Calu3 (cell line): ENCODE data around the gene NFATC3. TPM values are rescaled to one million over a fixed set of nuclear protein-coding genes. Genes with fewer than 3 reads are reported as not detected.
"Not testable (repeated sequence)": the region's sequence is repeated elsewhere in the genome, so short reads cannot be mapped to it uniquely, and the experiment has no call there.

Experiments
- BruUV-seq: library from RNA; stranded (reverse); fragments of 400-500 nt; replicated peaks from 2 replicates; lab custom pipeline; 2021; lab: Mats Ljungman, UMichigan
- CTCF ChIA-PET: fragments of 300-600 bp; sonication (Branson Sonifier 250); formaldehyde crosslinking; loops from one replicate; lab custom pipeline; 2022; ENCODE audit warnings: antibody characterized with exemption; lab: Charles Lee
- DNase-seq: peaks from one replicate; pipeline ENCODE4 v3.0.0; 2022
- H3K27ac Mint-ChIP-seq: one replicate; pipeline ENCODE4 v1.8.0; 2022; ENCODE audit warnings: mixed read lengths; ENCODE audit not compliant: unreplicated experiment
- H3K27me3 Mint-ChIP-seq: one replicate; pipeline ENCODE4 v1.8.0; 2022; ENCODE audit warnings: mixed read lengths; ENCODE audit not compliant: unreplicated experiment
- H3K36me3 Mint-ChIP-seq: one replicate; pipeline ENCODE4 v1.8.0; 2022; ENCODE audit warnings: mild to moderate bottlenecking, moderate library complexity, mixed read lengths; ENCODE audit not compliant: insufficient read depth, unreplicated experiment
- H3K4me1 Mint-ChIP-seq: one replicate; pipeline ENCODE4 v1.8.0; 2022; ENCODE audit warnings: mild to moderate bottlenecking, low read depth, mixed read lengths; ENCODE audit not compliant: unreplicated experiment
- H3K4me3 Mint-ChIP-seq: one replicate; pipeline ENCODE4 v1.8.0; 2022; ENCODE audit warnings: mild to moderate bottlenecking, low read depth, moderate library complexity, mixed read lengths; ENCODE audit not compliant: unreplicated experiment
- H3K9me3 Mint-ChIP-seq: one replicate; pipeline ENCODE4 v1.8.0; 2022; ENCODE audit warnings: low read depth, mixed read lengths; ENCODE audit not compliant: unreplicated experiment
- intact Hi-C: fragments of 100-400 bp; cut with micrococcal nuclease; formaldehyde crosslinking; loops from one replicate; pipeline ENCODE4 v1.10.0; 2022; ENCODE audit not compliant: unreplicated experiment
- total RNA-seq: library from RNA; stranded (reverse); gene quantifications from 2 replicates; pipeline ENCODE4 v1.2.3, GENCODE V29; 2022
- TF ChIP-seq, protein P1 (sequence below): fragments of 200-600 bp; IDR thresholded peaks from one replicate; pipeline ENCODE4 v1.8.0; 2022; ENCODE audit warnings: antibody characterized with exemption; ENCODE audit not compliant: unreplicated experiment

The NFATC3 gene
- total RNA-seq, 1 experiment from 2014 or later, result 39.3 TPM

DNA sequence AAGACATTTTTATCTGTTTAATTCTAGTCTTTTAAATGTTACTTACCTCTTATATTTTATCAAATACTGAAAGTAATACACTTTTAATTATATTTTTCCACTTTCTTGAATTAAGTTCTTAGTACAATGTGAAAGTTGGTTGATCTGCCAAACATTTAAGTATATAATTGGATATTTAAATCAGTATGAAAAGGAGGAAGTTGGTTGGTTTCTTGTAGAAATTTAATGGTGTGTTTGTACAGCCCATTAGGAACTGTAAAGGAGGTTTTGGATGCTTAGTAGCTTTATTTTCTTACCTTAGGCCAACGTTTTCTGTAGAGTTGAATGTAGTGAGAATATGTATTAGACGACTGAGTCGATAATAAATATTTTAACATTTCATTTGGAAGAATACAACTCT, 5.4 kb downstream of the NFATC3 start:
- TF ChIP-seq, protein P1, sequence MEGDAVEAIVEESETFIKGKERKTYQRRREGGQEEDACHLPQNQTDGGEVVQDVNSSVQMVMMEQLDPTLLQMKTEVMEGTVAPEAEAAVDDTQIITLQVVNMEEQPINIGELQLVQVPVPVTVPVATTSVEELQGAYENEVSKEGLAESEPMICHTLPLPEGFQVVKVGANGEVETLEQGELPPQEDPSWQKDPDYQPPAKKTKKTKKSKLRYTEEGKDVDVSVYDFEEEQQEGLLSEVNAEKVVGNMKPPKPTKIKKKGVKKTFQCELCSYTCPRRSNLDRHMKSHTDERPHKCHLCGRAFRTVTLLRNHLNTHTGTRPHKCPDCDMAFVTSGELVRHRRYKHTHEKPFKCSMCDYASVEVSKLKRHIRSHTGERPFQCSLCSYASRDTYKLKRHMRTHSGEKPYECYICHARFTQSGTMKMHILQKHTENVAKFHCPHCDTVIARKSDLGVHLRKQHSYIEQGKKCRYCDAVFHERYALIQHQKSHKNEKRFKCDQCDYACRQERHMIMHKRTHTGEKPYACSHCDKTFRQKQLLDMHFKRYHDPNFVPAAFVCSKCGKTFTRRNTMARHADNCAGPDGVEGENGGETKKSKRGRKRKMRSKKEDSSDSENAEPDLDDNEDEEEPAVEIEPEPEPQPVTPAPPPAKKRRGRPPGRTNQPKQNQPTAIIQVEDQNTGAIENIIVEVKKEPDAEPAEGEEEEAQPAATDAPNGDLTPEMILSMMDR, result no peak
- Mint-ChIP-seq H3K27ac (no peak overlapping the region), H3K36me3 (peaks cover 16% of the 10 kb centered on the region), H3K4me3 (no peak overlapping the region), H3K27me3 (no peaks in the 10 kb centered on the region), H3K4me1 (peaks cover 41% of the 10 kb centered on the region), H3K9me3 (no peaks in the 10 kb centered on the region)
- intact Hi-C loops, result no loop called here
- BruUV-seq, result no TSS peak
- DNase-seq, result no peak
- CTCF ChIA-PET, result no interaction called here

DNA sequence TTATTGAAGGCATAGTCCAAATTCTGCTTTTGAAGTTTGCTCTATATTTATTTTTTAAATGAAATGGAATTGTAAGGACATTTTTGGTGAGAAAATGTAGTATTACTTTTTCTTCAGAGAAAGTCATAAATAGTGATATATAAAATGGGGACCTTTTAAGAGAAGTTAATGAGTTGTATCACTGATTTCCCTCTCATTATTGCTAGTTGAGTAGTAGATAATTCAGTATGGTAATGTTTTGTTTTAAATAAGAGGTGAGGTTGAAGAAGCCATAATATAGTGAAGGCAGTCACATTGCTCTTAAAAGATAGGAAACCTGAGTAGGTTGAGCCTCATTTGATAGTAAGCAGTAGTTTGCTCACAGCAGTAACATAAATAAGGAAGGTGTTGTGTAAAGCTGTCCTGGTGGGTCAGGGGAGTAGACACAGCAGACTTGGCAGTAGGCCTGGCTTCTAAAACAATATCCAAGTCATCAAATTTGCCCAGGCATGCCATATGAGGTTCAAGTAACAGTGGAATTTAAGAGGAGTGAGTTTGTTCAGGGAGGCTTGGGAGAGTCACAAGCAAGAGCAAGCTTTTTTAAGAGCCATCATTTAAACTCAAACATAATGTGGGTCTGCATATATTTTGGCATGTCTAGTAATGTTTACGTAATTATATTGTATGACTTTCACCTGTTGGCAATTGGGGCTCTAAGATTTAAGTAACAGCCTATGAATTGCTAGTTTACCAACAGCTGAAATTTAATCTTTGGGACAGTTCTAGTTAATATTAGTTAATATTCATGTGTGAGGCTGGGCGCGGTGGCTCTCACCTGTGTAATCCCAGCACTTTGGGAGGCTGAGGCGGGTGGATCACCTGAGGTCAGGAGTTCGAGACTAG, 6.5 kb downstream of the NFATC3 start:
- BruUV-seq, result no TSS peak
- no peak overlapping the region for H3K4me3 Mint-ChIP-seq
- DNase-seq, result no peak
- peaks cover 5% of the 10 kb centered on the region for H3K36me3 Mint-ChIP-seq
- intact Hi-C loops, result no loop called here
- H3K27me3 Mint-ChIP-seq, result no peaks in the 10 kb centered on the region
- TF ChIP-seq, protein P1, result no peak
- H3K9me3 Mint-ChIP-seq, result peaks cover 2% of the 10 kb centered on the region
- CTCF ChIA-PET, result no interaction called here
- H3K27ac Mint-ChIP-seq, result peak overlapping the region; percentile 60
- peaks cover 44% of the 10 kb centered on the region for H3K4me1 Mint-ChIP-seq

DNA sequence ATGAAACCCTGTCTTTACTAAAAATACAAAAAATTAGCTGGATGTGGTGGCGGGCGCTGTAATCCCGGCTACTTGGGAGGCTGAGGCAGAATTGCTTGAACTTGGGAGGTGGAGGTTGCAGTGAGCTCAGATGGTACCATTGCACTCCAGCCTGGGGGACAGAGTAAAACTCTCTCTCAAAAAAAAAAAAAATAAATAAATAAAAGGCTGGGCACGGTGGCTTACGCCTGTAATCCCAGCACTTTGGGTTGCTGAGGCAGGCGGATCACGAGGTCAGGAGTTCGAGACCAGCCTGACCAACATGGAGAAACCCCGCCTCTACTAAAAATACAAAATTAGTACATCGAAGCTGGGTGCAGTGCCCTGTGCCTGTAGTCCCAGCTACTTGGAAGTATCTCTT, 7.1 kb downstream of the NFATC3 start:
- H3K27me3 Mint-ChIP-seq, H3K4me3 Mint-ChIP-seq, DNase-seq, CTCF ChIA-PET, BruUV-seq, H3K36me3 Mint-ChIP-seq, H3K9me3 Mint-ChIP-seq, intact Hi-C loops, H3K27ac Mint-ChIP-seq: not testable (repeated sequence)
- peaks cover 44% of the 10 kb centered on the region for H3K4me1 Mint-ChIP-seq

DNA sequence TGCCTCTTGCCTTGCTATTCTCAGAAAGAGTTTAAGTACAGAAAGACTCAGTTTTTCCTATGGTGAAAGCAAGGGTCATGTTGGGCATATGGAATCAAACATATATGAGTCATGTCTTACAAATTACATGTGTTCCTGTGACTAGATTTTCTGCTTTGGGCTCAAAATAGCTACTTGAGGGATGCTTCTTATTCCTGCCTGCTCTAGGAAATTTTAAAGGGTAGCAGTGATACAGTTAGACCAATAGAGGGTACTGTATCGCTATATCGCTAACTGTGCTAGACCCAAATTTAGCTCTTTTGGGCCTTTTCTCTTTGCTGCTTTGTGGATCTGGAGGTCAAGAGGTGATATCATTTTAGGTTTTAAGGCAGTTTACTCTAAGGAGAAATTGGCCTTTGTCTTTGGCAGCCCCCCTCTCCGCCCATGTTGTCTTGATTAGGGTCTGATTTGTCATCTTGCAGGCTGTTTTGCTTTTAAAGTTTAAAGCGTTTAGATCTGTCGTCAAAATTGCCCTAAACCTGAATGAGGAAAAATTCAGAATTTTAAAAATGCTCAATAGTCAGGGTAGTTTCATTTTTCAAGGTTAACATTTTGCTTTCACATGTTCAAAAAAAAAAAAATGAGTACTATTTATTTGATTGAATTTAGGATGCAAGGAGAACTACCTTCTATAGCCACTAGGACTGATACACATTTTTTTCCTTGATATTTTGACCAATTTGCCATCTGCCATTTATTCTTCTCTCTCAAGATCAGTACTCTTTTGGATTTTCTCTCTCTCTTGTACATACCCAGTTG, 8.8 kb downstream of the NFATC3 start:
- no peak for DNase-seq
- H3K27ac Mint-ChIP-seq, result no peak overlapping the region
- no peak overlapping the region for H3K4me3 Mint-ChIP-seq
- no peaks in the 10 kb centered on the region for H3K27me3 Mint-ChIP-seq
- peaks cover 5% of the 10 kb centered on the region for H3K9me3 Mint-ChIP-seq
- no peaks in the 10 kb centered on the region for H3K36me3 Mint-ChIP-seq
- H3K4me1 Mint-ChIP-seq, result peaks cover 46% of the 10 kb centered on the region
- CTCF ChIA-PET, result interaction anchor here (0.5 to 1.2 kb wide), 5 partner anchors 7 to 1105 kb away, joined by 3 to 8 read pairs (median 3); no protein-coding TSS in a partner anchor
- no TSS peak for BruUV-seq
- TF ChIP-seq, protein P1, result no peak
- intact Hi-C loops, result no loop called here
